UCSD-AML1 (cell line): ENCODE results near the gene PDE4B.
"Not testable (repeated sequence)": the region's sequence is repeated elsewhere in the genome, so short reads cannot be mapped to it uniquely, and the experiment has no call there.

ENCODE experiments used
- DNase-seq: peaks from one replicate; lab custom pipeline; 2025; ENCODE audit not compliant: unreplicated experiment; lab: John Stamatoyannopoulos, UW

The PDE4B gene

DNA sequence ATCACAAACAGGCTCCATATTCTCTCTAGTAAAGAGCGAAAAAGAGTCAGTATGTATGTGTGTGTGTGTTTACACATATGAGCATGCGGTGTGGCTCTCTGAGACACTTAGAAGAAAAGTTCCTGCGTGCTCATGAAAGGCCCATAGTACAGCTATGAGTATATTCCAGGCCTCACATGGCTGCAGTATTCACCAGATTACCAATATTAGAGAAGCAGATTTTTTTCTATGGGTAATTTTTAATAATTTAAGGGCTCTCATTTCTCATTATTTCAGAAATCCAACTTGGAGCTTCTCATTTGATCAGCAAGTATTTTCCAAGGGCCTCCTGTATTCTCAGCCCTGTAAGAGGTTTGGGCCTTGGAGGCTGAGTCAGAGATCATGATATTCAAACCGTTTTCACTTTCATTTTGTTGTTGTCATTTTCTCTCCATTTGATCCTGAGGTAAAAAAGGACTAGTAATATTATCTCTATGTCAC lies 508.3 kb downstream of the PDE4B start:
- DNase-seq, result no peak

GRCh38 chr1:66302184-66302742 lies 509.6 kb downstream of the PDE4B start:
- DNase-seq, result no peak

GRCh38 chr1:66302815-66303214 lies 510.1 kb downstream of the PDE4B start:
- no peak for DNase-seq

- DNase-seq, result no peak
These were observed 511.0 kb downstream of the PDE4B start for GRCh38 chr1:66303646-66304045.

DNA sequence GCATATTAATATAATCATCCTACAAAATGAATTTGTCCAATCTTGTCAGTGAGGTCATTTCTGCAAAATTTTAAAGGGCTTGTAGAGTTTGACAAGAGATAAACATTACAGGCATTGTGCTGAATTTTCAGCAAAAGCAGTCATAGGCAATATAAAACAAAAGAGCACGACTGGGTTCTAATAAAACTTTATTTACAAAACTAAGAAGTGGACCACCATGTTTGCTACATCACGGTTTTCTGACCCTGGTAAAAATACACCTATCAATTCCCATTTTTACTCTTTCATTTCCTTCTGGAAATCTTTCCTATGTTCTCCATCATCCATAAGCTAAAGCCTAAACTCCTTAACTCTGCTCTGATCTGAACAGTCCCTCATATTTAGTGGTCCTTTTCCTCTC lies 511.4 kb downstream of the PDE4B start:
- no peak for DNase-seq

DNA sequence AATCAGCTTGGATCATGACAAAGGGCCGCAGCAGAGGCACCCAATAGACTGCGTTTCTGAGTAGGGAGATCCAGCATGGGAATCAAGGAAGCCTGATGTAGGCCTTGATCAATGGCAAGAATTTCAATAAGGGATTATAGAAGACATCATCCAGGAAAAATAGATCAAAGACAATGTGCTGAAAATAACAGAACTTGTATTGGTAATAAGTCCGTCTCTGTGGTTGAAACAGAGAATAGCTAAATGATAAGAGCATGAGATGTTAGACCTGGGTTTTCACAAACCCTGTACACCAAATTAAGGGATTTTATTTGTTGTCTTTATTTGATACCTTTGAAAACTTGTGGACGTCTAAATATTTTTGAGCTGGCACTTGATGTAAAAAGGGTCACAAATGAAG lies 513.2 kb downstream of the PDE4B start:
- DNase-seq, result no peak

- DNase-seq, result no peak
These were observed 516.5 kb downstream of the PDE4B start for GRCh38 chr1:66309006-66309741.

DNA sequence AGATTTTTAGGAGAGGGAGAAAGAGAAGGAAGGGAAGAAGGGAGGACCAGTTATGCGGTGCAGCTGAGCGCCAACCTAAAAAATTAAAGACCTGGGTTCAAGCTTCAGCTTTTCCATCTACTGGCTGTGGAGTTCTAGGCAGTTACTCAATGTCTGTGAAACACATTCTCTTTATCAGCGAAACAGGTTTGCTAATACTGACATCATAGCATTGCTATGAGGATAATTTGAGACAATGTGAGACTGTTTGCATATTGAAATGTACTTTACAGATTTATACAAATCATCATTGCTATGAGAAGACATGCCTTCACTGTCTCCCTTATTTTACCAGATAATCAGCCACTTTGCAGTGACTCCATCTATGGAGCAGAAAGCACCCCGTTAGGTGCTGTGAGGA lies 518.4 kb downstream of the PDE4B start:
- DNase-seq, result no peak

GRCh38 chr1:66311628-66312027 lies 518.9 kb downstream of the PDE4B start:
- no peak for DNase-seq

DNA sequence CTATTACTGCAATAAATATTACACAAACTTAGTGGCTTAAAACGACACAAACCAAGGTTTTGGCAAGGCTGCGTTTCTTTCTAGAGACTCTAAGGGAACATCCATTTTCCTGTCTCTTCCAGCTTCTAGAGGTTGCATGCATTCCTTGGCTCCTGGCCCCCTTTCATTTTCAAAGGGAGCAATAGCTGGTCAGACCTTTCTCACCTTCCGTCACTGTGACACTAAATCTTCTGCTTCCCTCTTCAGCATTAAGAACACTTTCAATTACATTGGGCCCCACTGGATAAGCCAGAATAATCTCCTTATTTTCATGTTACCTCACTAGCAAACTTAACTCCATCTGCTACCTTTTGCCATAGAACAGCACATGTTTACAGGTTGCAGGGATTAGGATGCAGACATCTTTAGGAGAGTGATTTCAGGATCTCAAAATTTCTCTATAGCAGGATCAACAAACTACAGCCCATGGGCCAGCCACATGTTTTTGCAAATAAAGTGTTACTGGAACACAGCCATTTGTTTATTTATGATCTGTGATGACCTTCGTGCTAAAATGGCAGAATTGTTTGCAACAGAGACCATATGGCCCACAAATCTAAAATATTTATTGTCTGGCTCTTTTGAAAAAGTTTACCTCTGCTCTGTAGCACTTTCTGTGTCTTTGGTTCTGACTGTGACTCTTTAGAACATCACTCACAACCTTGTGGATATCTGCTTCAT lies 519.7 kb downstream of the PDE4B start:
- DNase-seq, result no peak

- DNase-seq, result no peak
These were observed 520.7 kb downstream of the PDE4B start for GRCh38 chr1:66313429-66313828.

GRCh38 chr1:66315671-66316070 lies 523.0 kb downstream of the PDE4B start:
- no peak for DNase-seq

GRCh38 chr1:66316464-66317247 lies 524.0 kb downstream of the PDE4B start:
- no peak for DNase-seq

GRCh38 chr1:66317248-66317515 lies 524.5 kb downstream of the PDE4B start:
- DNase-seq, result no peak

GRCh38 chr1:66320231-66320630 lies 527.5 kb downstream of the PDE4B start:
- no peak for DNase-seq

GRCh38 chr1:66322462-66322861 lies 529.8 kb downstream of the PDE4B start:
- DNase-seq, result not testable (repeated sequence)

DNA sequence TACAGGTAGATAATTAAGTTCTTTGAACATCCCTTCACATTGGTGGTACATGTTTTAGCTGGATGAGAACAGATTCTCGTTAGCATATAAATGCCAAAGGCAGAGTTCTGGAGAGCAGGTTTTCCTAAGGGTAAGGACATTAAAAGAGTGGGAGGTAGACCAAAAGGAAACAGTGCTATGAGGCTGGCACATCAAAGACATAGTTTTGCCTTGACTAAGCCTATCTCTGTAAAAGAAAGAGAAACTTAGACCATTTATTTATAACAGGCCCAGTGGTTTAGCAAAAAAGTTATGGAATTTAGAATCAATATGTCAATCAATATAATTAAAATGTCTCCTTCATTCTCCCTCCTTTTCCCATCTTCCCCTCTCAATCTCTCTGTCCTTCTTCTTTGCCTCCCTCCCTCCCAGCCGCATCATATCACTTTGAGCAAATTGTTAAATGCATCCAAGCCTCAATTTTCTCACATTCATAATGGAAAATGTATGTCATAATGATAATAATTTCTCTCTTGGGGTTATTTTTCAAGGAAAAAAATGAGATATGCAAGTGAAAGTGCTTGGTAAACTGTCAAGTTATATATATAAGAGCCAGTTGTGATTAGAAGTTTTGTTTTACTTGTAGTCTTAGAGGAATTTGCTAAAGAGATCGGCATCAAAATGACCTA lies 531.4 kb downstream of the PDE4B start:
- no peak for DNase-seq

GRCh38 chr1:66325594-66326380 lies 533.1 kb downstream of the PDE4B start:
- no peak for DNase-seq

- DNase-seq, result no peak
These were observed 534.2 kb downstream of the PDE4B start for GRCh38 chr1:66326867-66327266.

DNA sequence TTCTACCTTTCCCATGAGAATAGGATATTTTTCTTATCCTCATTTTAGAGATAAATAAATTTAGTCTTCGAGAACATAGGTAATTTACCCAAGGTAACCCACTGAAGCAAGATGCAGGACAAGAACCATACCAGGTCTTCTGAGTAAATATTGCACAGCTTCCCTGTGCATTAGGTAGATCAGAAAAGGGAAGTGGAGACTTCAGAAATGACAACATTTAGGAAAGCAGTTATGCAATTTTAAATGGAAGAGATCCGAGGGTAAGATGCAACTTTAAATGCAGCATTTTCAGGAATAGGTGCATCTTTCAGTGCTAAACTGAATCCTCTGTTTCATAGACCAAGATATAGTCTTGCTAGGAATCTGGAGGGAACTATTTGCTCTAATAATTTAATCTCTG lies 534.9 kb downstream of the PDE4B start:
- no peak for DNase-seq
